Measurements from ENCODE around the gene DLG2.

The DLG2 gene

GRCh38 chr11:83818349-83818748 is 1808.8 kb downstream of the DLG2 start:
- FAIRE-seq (no peak), DNase-seq (ENCODE audit: insufficient read length, low spot score) (no peak)
- TF ChIP-seq, protein P1, sequence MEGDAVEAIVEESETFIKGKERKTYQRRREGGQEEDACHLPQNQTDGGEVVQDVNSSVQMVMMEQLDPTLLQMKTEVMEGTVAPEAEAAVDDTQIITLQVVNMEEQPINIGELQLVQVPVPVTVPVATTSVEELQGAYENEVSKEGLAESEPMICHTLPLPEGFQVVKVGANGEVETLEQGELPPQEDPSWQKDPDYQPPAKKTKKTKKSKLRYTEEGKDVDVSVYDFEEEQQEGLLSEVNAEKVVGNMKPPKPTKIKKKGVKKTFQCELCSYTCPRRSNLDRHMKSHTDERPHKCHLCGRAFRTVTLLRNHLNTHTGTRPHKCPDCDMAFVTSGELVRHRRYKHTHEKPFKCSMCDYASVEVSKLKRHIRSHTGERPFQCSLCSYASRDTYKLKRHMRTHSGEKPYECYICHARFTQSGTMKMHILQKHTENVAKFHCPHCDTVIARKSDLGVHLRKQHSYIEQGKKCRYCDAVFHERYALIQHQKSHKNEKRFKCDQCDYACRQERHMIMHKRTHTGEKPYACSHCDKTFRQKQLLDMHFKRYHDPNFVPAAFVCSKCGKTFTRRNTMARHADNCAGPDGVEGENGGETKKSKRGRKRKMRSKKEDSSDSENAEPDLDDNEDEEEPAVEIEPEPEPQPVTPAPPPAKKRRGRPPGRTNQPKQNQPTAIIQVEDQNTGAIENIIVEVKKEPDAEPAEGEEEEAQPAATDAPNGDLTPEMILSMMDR (IDR thresholded peaks at IDR 0.05; ENCODE audit: insufficient read depth, missing control alignments), result no peak

DNA sequence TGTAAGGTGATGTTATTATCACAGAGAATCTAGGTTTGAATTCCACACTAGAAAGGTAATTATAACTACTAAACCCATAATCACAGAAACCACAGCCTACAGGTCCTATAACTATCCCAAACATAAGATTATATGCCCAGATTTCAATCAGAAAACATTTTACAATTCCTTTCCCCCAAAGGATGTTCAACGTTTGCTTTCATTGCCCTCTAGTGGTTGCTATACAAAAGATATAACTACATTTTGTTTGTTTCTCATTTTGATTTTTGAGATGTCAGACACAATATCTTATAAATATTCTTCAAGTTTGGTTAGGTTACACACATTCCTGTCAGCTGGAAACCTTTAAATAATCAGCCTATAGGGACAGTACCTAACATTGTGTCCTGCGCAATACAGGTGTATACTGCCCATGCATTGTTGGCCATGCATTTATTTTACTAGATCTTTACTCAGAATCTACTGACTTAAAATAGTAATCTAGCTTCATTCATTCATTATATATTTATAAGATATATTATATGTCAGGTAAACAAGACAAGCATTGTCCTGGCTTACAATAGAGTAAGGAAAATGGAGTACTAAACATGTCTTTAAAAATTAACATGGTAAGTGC is 1810.5 kb downstream of the DLG2 start:
- TF ChIP-seq, protein P1 (IDR thresholded peaks at IDR 0.05; ENCODE audit: insufficient read depth, missing control alignments), result peak; percentile 59
- DNase-seq (ENCODE audit: insufficient read length, low spot score), result no peak
- peak; percentile 76 for FAIRE-seq

- TF ChIP-seq, protein P1 (IDR thresholded peaks at IDR 0.05; ENCODE audit: insufficient read depth, missing control alignments), result no peak
- no peak for DNase-seq (ENCODE audit: insufficient read length, low spot score)
- FAIRE-seq, result no peak
Measured at GRCh38 chr11:83815736-83816135, 1811.4 kb downstream of the DLG2 start.

- FAIRE-seq, result no peak
Measured at GRCh38 chr11:83813296-83813695, 1813.8 kb downstream of the DLG2 start.

GRCh38 chr11:83809274-83809673 is 1817.9 kb downstream of the DLG2 start:
- no peak for FAIRE-seq
- no peak for DNase-seq (ENCODE audit: insufficient read length, low spot score)
- TF ChIP-seq, protein P1 (IDR thresholded peaks at IDR 0.05; ENCODE audit: insufficient read depth, missing control alignments), result no peak

More at GRCh38 chr11:83813296-83813695, 1813.8 kb downstream of the DLG2 start:
- no peak for DNase-seq (ENCODE audit: insufficient read length, low spot score)
- TF ChIP-seq, protein P1 (IDR thresholded peaks at IDR 0.05; ENCODE audit: insufficient read depth, missing control alignments), result no peak

GRCh38 chr11:83801799-83802198 is 1825.3 kb downstream of the DLG2 start:
- TF ChIP-seq, protein P1 (IDR thresholded peaks at IDR 0.05; ENCODE audit: insufficient read depth, missing control alignments), result no peak
- FAIRE-seq (no peak), DNase-seq (ENCODE audit: insufficient read length, low spot score) (no peak)

DNA sequence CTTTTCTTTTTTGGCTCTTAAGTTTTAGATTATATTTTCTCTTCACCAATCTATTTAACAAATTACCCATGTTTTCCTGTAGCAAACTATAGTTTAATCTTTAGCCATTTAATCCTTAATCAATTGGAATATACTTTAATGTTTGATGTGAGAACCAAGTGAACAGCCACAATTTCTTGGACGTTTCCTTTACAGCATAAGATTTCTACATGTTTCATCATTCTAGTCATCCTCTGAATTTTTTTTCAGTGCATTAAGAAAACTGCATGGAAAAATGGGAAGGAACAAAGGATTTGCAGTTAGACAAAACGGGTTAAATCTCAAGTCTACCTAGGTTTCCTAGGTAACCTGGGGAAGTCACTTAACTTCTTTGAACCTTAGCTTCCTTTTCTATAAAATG is 1833.8 kb downstream of the DLG2 start:
- FAIRE-seq (no peak), DNase-seq (ENCODE audit: insufficient read length, low spot score) (no peak)
- TF ChIP-seq, protein P1 (IDR thresholded peaks at IDR 0.05; ENCODE audit: insufficient read depth, missing control alignments), result no peak
